GM04504 (cell line): ENCODE data around the gene CBFA2T2.
"Not testable (repeated sequence)": the region's sequence is repeated elsewhere in the genome, so short reads cannot be mapped to it uniquely, and the experiment has no call there.

Source experiments
- DNase-seq: peaks from one replicate; pipeline ENCODE4 v3.0.0-alpha.2; 2012; ENCODE audit warnings: low read depth

The CBFA2T2 gene

DNA sequence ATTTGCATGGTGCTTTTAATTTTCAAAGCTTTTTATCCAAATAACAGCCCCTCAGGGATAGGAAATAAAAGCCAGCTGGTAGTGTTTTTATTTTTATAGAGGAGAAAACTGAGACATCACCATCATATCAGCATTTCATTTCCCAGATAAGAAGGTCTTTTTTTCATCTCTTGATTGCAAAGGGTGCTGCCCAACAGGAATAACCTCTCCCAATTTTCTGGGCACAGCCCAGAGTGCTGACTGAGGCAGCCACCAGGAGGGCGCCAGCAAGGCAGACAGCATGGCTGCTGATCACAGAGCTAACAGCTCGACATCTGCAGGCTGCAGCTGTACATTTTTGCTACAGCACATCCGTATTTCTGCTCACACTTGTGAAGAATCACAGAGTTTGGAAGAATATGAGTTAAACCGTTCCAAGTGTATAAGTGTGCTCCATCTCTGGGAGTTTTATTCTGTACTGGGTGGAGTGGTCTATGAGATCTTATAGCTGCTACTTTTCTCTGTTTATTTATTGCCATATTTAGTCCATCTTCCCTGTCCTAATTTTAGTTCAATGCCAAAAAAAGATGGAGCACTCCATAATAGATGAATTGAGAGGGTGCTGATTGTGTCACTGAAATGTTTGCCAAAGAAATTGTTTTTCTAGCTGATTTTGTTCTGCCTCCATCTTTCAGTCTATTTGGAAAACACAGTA is 86.7 kb downstream of the CBFA2T2 start:
- DNase-seq: no peak

GRCh38 chr20:33578510-33578909 is 88.6 kb downstream of the CBFA2T2 start:
- peak; percentile 61 for DNase-seq

DNA sequence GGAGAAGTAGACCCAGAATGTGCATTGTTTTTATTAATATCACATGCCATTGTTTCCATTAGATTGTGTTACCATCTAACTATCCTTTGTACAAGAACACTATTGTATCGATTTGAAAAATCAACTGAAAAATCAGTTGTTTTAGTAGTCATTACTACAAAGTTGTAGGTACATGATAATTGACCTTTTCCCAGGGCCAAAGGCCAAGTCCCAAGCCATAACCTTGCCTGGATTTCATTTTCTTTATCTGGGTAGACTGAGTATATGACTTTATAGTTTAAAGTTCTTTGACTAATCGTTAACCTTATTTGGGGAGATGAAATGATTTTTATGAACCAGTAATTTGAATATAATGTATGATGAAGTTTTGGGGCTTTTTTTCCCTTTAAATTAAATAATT is 93.2 kb downstream of the CBFA2T2 start:
- DNase-seq: no peak

GRCh38 chr20:33584976-33585375 is 95.1 kb downstream of the CBFA2T2 start:
- DNase-seq: no peak

- DNase-seq: no peak
Observed at GRCh38 chr20:33585413-33585812, 95.5 kb downstream of the CBFA2T2 start.

DNA sequence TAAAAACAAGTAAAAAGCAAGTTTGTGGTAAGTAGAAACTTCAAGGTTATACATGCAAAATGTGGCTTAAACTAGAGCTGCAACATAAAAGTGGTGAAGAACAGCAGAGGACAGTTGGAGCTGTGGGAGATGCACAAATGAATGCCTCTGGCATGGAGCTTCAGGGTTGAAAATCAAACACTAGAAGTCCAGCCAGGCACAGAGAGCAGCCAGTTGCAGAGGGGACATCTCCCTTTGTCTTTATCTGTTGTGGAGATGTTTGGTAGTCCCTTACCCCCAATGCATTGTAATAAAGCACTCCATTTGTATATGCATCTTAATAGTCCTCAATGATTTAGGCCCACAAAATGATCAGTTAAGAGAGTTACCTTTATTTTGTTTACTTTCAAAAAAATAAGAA is 99.2 kb downstream of the CBFA2T2 start:
- no peak for DNase-seq

DNA sequence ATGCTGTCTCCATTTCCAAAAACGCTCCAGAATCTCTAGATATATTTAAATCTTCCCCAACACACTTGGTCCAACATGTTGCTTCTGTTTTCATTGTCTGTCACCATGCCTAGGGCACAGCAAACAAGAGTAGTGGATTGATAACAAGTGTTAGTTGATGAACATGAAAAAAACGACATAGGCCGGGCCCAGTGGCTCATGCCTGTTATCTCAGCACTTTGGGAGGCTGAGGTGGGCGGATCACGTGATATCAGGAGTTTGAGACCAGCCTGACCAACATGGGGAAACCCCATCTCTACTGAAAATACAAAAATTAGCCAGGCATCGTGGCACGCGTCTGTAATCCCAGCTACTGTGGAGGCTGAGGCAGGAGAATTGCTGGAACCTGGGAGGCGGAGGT is 102.0 kb downstream of the CBFA2T2 start:
- DNase-seq: not testable (repeated sequence)

DNA sequence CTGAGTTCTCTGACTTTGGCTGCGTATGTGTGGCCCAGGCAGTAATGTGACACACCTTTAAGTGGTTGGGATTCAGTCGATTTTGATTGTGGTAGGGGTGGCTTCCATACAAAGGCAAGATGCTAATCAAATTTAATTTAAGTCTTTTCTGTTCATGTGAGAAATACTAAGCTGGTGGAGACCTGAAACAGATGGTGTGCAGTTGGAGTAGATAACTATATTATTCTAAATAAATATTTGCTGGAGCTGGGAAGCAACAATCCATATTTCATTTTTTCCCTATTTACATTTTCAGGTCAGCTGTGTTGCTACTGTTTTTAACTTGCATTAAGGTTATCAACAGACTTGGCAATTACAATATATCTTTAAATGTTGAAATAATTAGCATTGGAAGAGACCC is 104.8 kb downstream of the CBFA2T2 start:
- DNase-seq: no peak

GRCh38 chr20:33600414-33600813 is 110.5 kb downstream of the CBFA2T2 start:
- DNase-seq: no peak

DNA sequence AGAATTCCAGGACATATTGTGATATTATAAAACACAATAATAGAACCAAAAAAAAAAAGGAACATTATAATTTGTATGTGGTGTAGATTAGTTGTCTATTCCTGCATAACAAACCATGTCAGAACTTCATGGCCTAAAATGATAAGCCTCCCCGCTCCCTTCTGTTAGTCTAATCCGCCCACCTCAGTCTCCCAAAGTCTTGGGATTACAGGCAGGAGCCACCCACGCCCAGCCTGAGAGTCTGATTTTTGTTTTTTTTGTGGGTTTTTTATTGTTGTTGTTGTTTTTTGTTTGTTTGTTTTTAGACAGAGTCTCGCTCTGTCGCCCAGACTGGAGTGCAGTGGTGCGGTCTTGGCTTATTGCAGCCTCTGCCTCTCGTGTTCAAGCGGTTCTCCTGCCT is 111.1 kb downstream of the CBFA2T2 start:
- DNase-seq: no peak

GRCh38 chr20:33601861-33602260 is 112.0 kb downstream of the CBFA2T2 start:
- DNase-seq: no peak

DNA sequence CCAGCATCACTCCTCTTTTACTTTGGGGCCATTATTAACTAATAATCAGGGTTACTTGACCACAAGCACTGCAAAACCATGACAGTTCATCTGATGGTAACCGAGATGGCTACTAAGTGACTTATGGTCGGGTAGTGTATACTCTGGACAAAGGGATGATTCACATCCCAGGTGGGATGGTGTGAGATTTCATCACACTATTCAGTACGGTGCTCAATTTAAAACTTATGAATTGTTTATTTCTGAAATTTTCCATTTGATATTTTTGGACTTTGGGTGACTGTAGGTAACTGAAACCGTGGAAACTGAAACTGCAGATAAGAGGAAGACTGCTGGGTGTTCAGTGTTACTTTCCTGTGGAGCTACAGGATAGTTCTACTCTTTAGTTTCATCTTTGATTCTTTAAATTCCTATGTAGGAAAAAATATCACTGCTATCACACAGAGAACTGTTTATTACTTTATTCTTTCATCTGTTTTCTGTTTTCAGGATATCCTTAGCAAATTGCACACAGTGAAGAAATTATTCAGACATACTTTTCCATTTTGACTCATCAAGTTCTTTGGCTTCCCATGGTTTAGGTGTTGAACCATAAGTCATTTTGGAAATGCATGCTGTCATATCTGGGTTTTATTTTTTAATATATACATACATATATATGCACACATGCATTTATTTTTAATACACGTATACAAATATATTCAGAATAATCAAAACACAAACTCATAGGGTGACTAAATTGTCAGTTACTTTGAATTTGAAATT is 113.1 kb downstream of the CBFA2T2 start:
- DNase-seq: no peak

DNA sequence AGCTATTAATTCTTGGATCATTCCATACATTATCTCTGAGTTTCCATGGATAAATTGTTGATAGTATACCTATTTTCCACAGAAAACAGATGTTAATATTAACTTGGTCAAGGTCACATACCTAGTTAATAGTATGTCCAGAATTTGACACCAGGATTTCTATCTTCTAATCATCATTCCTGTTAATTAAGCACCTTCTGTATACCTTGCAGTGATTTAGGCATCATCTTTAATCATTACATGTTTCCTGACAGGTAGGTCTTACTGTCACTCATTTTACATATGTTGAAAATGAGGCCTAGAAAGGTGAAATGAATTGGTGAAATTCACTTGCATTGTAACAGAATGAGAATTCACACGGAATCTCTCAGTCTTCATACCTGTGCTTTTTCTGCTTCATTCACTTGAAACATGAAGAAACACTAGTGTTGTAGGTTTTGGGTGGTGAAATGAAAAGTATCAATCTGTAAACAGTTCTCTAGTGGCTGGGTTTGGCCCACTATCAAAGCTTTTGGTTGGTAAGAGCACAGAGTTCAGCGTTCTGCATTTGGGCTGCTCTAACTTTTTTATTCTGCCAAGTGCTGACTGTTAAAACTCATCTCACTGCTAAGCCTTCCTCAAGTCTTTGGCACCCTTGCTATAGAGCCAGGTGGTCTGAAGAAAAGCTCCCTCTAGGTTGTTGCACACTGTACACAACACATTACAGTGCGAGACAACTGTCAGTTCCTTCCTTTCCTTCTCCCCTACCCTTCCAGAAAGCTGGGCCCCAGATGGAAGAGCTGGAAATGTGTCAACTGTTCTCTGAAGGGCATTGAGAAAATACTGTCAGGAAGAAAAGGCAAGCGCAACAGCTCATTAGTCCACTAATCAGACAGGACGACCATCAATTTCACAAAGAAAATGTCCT is 114.4 kb downstream of the CBFA2T2 start:
- peak; percentile 25 for DNase-seq

- DNase-seq: peak; percentile 7
Observed at GRCh38 chr20:33604991-33605370, 115.1 kb downstream of the CBFA2T2 start.

- DNase-seq: no peak
Observed at GRCh38 chr20:33606118-33606771, 116.3 kb downstream of the CBFA2T2 start.

GRCh38 chr20:33609504-33609903 is 119.6 kb downstream of the CBFA2T2 start:
- no peak for DNase-seq

DNA sequence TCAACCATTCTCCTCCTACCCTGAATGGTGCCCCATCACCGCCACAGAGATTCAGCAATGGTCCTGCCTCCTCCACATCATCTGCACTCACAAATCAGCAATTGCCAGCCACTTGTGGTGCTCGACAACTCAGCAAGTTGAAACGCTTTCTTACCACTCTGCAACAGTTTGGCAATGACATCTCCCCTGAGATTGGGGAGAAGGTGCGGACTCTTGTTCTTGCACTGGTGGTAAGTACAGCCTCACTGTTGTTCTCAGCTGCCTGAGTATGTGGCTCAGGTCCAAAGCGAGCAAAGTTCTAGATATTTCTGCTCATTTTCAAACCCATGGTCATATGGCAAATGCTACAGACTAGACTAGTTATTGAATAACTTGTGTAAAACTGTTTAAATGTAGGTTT is 121.2 kb downstream of the CBFA2T2 start:
- DNase-seq: no peak

- no peak for DNase-seq
Observed at GRCh38 chr20:33612001-33612400, 122.1 kb downstream of the CBFA2T2 start.

DNA sequence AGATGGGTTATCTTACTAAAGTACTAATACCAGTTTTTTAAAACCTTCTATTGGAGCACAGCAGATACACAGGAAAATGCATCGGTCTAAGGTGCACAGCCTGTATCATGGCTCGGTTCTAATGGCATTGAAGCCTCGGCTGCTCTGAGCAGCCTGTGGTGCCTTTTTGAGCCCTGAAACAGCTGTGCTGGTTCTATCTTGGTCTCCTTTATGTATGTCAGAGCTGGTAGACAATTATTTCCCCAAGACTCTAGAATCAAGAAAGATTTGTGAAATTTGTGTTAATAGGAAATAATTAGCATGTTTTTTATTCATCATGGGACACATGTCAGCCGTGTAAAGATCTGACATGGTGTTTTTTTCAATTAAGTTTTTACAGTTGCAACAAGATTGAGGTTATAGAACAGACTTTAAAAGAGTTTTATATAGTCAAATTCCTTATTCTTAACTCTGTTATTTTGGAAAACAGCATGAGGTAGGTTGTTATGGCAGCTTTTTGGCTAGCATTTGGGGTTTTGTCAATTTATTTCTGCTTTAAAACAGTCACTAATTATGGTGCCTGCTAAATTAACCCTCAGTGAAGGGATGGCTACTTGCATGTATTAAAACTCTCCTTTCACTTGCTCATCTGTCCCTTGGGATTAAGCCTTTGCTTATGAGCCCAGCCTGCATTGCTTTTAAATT is 132.0 kb downstream of the CBFA2T2 start:
- DNase-seq: no peak

GRCh38 chr20:33622705-33623365 is 132.9 kb downstream of the CBFA2T2 start:
- no peak for DNase-seq

DNA sequence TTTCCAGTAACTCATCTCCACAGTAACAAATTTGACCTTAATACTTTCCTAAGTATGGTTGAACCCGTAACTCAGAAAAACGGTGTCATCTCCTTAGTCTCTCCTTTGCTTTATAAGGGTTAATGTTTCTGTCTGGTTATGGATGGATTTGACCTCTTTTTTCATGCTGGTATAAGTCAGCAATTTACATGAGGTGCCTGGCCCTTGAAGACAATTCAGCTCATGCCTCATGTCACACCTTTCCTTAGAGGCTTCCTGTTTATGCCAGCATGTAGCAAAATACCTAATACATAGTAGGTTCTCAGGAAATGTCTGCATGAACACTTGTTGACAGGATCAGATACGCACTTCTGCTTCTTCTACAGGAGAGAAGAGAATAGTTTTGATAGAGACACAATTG is 134.5 kb downstream of the CBFA2T2 start:
- DNase-seq: no peak
